ENCODE measurements around the gene CDT1.

The CDT1 gene

GRCh38 chr16:88792078-88792550 is 11.5 kb upstream of the CDT1 start:
- Mint-ChIP-seq H3K4me1 (peaks cover 24% of the 10 kb centered on the region), H3K27me3 (ENCODE audit: low read depth, poor library complexity) (peaks cover 41% of the 10 kb centered on the region), H3K4me3 (no peak overlapping the region), H3K27ac (no peak overlapping the region), H3K9me3 (no peaks in the 10 kb centered on the region), H3K36me3 (ENCODE audit: low read depth) (no peaks in the 10 kb centered on the region)
- DNase-seq, result peak; percentile 2
- TF ChIP-seq CTCF (IDR thresholded peaks at IDR 0.05), result no peak

- DNase-seq, result no peak
- Mint-ChIP-seq H3K4me1 (peaks cover 24% of the 10 kb centered on the region), H3K27ac (no peak overlapping the region), H3K36me3 (ENCODE audit: low read depth) (no peaks in the 10 kb centered on the region), H3K27me3 (ENCODE audit: low read depth, poor library complexity) (peaks cover 37% of the 10 kb centered on the region), H3K9me3 (no peaks in the 10 kb centered on the region), H3K4me3 (no peak overlapping the region)
- no peak for TF ChIP-seq CTCF (IDR thresholded peaks at IDR 0.05)
Observed at GRCh38 chr16:88792668-88793250, 10.8 kb upstream of the CDT1 start.

GRCh38 chr16:88793251-88793954 is 10.2 kb upstream of the CDT1 start:
- Mint-ChIP-seq H3K36me3 (ENCODE audit: low read depth) (no peaks in the 10 kb centered on the region), H3K9me3 (no peaks in the 10 kb centered on the region), H3K4me3 (no peak overlapping the region), H3K27me3 (ENCODE audit: low read depth, poor library complexity) (peaks cover 31% of the 10 kb centered on the region), H3K4me1 (peaks cover 24% of the 10 kb centered on the region), H3K27ac (no peak overlapping the region)
- peak; percentile 8 for DNase-seq
- TF ChIP-seq CTCF (IDR thresholded peaks at IDR 0.05), result no peak

- Mint-ChIP-seq H3K27me3 (ENCODE audit: low read depth, poor library complexity) (peaks cover 17% of the 10 kb centered on the region), H3K9me3 (no peaks in the 10 kb centered on the region), H3K4me3 (no peak overlapping the region), H3K36me3 (ENCODE audit: low read depth) (no peaks in the 10 kb centered on the region), H3K27ac (no peak overlapping the region), H3K4me1 (peaks cover 14% of the 10 kb centered on the region)
- TF ChIP-seq CTCF (IDR thresholded peaks at IDR 0.05), result no peak
- DNase-seq, result no peak
Observed at GRCh38 chr16:88796278-88796677, 7.3 kb upstream of the CDT1 start.

GRCh38 chr16:88798073-88798472 is 5.5 kb upstream of the CDT1 start:
- Mint-ChIP-seq H3K4me1 (peaks cover 6% of the 10 kb centered on the region), H3K4me3 (no peak overlapping the region), H3K27ac (no peak overlapping the region), H3K27me3 (ENCODE audit: low read depth, poor library complexity) (peaks cover 17% of the 10 kb centered on the region), H3K36me3 (ENCODE audit: low read depth) (no peaks in the 10 kb centered on the region), H3K9me3 (no peaks in the 10 kb centered on the region)
- DNase-seq, result no peak
- no peak for TF ChIP-seq CTCF (IDR thresholded peaks at IDR 0.05)
